ENCODE measurements around the gene CYP2W1.

Gene CYP2W1

DNA sequence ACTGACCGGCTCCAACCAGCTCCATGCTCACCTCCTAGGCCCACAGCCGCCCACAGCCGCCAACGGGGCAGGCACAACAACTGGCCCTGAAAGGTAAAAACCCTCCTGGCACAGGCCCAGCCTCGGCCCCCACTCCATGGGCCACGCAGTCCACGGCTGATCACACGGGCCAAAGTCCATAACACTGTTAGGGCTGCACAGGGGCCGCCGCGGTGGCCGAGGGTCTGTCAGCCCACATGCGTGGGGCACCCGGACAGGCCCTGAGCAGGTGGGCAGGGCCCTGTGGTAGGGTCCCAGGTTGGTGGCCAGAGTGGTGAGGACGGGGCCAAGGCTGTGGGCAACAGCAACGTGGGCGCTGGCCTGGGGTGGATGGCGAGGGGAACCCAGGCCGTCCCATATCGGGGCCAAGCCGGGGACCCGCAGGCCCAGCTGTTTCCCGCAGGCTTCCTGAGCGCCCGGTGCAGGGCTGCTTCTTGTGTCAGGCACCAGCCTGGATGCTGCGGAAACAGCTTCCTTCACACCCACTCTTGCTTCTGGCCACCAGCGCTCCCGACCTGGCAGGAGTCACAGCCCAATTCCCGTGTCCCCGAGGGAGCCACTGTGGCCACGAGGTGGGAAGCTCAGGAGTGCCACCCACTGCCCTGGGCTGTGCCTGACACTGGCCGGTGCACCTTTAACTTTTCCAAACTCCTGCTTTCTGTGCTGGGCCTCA is 29.2 kb downstream of the CYP2W1 start:
- ChIA-PET CTCF (interaction anchor here (1.5 to 3.4 kb wide), 3 partner anchors 18 to 53 kb away, joined by 3 to 17 read pairs (median 11); partner anchors contain the start of gene GPR146), POLR2A (interaction anchor here (0.6 kb wide), 1 partner anchor 137 kb away, joined by 3 read pairs; no protein-coding TSS in a partner anchor)
- TF ChIP-seq, protein P1, sequence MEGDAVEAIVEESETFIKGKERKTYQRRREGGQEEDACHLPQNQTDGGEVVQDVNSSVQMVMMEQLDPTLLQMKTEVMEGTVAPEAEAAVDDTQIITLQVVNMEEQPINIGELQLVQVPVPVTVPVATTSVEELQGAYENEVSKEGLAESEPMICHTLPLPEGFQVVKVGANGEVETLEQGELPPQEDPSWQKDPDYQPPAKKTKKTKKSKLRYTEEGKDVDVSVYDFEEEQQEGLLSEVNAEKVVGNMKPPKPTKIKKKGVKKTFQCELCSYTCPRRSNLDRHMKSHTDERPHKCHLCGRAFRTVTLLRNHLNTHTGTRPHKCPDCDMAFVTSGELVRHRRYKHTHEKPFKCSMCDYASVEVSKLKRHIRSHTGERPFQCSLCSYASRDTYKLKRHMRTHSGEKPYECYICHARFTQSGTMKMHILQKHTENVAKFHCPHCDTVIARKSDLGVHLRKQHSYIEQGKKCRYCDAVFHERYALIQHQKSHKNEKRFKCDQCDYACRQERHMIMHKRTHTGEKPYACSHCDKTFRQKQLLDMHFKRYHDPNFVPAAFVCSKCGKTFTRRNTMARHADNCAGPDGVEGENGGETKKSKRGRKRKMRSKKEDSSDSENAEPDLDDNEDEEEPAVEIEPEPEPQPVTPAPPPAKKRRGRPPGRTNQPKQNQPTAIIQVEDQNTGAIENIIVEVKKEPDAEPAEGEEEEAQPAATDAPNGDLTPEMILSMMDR (IDR thresholded peaks at IDR 0.05; ENCODE audit: control extremely low read depth, extremely low read depth, low read depth, missing control alignments) = no peak
- no peak for DNase-seq (ENCODE audit: extremely low spot score)

DNA sequence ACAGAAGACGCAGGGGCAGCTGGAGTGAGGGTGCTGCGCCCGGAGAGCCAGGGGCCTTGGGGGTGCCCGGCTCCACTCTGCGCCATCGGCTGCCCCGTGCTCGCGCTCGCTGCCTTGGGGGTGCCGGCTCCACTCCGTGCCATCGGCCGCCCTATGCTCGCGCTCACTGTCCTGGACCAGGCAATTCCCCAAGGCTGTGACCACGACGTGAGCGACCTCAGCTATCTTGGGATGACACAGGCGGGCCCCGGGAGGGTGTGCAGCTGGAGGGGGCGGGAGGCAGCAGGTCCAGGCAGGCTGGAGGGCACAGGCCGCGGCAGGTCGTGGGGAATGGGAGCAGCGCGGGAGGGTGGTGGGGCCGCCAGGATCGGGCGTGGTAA is 29.7 kb downstream of the CYP2W1 start:
- TF ChIP-seq, protein P1 (IDR thresholded peaks at IDR 0.05; ENCODE audit: control extremely low read depth, extremely low read depth, low read depth, missing control alignments) = no peak
- POLR2A ChIA-PET = interaction anchor here (0.6 kb wide), 1 partner anchor 136 kb away, joined by 3 read pairs; no protein-coding TSS in a partner anchor
- CTCF ChIA-PET = interaction anchor here (1.5 to 3.4 kb wide), 3 partner anchors 19 to 53 kb away, joined by 3 to 17 read pairs (median 11); partner anchors contain the start of gene GPR146
- DNase-seq (ENCODE audit: extremely low spot score) = no peak

DNA sequence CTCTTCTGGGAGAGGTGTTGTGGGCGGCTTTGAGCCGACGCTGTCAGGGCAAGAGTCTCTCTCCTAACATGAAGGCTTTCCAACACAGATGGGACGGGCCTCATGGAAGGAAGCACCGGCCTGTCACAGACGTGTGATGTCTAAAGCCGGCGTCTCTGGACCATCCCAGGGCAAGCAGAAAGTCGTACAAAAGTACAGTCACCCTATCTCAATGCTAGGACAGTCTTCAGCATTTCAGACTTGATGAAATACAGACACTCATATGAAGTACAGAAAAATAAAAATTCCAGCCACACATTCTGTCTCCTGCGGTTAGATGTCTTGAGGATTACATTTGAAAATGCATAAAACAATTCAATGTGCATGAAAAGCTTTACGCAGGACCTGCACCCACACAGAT is 30.6 kb downstream of the CYP2W1 start:
- no peak for DNase-seq (ENCODE audit: extremely low spot score)
- ChIA-PET CTCF (interaction anchor here (0.8 to 3.4 kb wide), 4 partner anchors 19 to 73 kb away, joined by 3 to 17 read pairs (median 7); partner anchors contain the start of gene GPR146), POLR2A (no interaction called here)
- TF ChIP-seq, protein P1 (IDR thresholded peaks at IDR 0.05; ENCODE audit: control extremely low read depth, extremely low read depth, low read depth, missing control alignments) = no peak

GRCh38 chr7:1014681-1015080 is 31.7 kb downstream of the CYP2W1 start:
- TF ChIP-seq, protein P1 (IDR thresholded peaks at IDR 0.05; ENCODE audit: control extremely low read depth, extremely low read depth, low read depth, missing control alignments) = no peak
- DNase-seq (ENCODE audit: extremely low spot score) = no peak
- ChIA-PET POLR2A (no interaction called here), CTCF (interaction anchor here (0.8 to 3.4 kb wide), 3 partner anchors 21 to 71 kb away, joined by 3 to 17 read pairs (median 3); partner anchors contain the start of gene GPR146)

- POLR2A ChIA-PET = no interaction called here
- CTCF ChIA-PET = interaction anchor here (1.0 kb wide), 1 partner anchor 50 kb away, joined by 3 read pairs; no protein-coding TSS in a partner anchor
- DNase-seq (ENCODE audit: extremely low spot score) = no peak
- TF ChIP-seq, protein P1 (IDR thresholded peaks at IDR 0.05; ENCODE audit: control extremely low read depth, extremely low read depth, low read depth, missing control alignments) = no peak
These were observed 32.5 kb downstream of the CYP2W1 start for GRCh38 chr7:1015196-1016121.
